ENCODE data around the gene MYO1E.

Gene MYO1E

DNA sequence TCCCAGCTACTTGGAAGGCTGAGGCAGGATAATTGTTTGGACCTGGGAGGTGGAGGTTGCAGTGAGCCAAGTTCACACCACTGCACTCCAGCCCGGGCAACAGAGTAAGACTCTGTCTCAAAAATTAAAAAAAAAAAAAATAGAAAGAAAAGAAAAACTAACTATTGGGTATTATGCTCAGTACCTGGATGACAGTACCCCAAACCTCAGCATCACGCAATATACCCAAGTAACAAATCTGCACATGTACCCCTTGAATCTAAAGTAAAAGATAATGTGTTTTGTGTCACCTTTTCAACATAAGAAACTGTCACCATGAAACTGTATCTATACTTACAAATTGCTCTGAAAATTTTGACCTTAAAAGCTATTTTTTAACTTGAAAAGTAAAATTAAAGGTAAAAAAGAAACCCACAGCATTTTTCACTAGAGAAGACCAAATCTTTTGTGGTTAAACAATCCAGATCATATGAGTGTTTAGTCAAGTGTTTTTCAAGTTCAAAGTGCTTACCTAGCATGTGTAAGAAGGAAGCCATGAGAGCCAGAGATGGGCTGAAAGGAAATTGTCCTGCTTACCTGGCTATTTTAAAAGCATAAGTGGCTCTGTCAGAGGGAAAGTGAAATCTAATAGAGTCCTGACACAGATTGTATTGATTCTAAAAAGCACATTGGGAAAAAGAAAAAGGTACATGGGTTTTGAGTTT lies 50.5 kb downstream of the MYO1E start:
- in situ Hi-C loops (cut with MboI; ENCODE audit: low sequenced_read_pairs): no loop called here

- in situ Hi-C loops (cut with MboI; ENCODE audit: low sequenced_read_pairs): no loop called here
Measured at GRCh38 chr15:59321000-59321689, 51.5 kb downstream of the MYO1E start.

DNA sequence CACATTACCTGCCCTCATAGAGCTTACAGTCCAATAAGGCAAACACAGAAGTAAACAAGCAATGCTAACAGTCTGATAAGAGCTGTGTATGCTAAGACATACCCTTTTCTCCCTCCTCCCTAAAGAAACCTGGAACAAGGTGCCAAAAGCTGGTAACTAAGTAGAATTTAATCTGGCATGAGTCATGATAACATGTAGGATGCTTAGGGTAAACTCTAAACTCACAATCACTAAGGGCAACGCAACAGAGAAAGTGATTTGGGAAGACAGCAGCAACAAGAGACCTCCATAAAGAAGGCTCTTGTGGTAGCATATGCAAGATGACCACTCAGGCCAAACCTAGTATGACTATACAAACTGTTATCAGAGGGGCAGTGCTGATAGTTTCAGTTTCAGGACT lies 55.5 kb downstream of the MYO1E start:
- in situ Hi-C loops (cut with MboI; ENCODE audit: low sequenced_read_pairs): no loop called here

DNA sequence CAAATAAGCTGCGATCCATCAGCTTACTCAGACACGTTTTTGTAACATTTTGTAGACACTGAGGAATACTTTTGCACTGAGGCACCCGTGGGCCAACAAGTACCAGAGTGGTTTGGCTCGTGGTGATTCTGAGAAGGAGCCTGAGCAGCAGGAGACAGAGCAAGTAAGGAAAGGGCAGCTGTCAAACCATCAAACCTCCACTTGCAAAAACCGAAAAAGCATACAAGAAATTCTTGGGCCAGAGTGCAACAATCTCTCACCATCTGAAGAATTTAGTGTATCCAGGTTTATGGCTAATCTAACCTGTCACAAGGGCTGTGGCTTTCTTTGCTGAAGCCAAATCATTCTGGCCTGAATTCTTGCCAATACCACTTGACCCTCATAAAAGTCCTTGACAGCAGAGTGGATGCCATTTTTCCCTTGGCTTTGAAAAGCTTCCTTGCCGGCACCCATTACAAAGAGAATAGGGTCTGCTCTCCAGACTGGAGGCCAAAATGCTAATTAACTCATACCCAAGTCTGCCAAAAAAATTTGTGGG lies 56.7 kb downstream of the MYO1E start:
- in situ Hi-C loops (cut with MboI; ENCODE audit: low sequenced_read_pairs): no loop called here

DNA sequence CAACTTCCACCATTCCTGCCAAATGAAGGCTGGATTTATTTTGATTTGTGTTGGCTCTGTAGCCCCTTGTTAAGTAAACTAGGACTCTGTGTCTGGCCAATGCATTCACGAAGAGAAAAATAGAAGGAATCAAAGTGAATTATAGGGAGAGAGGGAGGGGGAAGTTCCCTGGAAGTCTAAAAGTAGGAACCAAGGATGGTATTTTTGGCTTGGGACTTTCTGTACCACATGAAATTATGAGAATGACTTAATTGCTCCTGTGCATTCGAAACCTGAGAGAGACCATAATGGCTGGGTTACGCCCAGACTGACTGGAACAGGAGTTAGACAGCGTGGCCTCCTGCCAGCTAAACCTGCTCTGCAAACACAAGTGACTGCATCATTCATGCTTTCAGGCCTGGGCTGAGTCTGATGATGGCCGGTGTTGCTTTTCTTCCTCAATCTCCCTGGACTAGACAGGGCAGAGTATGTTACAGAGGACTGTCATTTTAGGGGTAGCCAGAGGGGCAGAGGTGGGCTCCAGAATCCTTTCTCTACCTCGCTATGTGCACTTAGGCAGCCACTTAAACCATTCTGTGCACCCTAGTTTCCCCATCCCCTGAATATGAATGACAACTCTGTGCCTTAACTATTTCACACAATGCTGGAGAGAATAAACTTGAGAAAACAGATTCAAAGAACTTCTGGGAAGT lies 58.9 kb downstream of the MYO1E start:
- in situ Hi-C loops (cut with MboI; ENCODE audit: low sequenced_read_pairs): no loop called here

DNA sequence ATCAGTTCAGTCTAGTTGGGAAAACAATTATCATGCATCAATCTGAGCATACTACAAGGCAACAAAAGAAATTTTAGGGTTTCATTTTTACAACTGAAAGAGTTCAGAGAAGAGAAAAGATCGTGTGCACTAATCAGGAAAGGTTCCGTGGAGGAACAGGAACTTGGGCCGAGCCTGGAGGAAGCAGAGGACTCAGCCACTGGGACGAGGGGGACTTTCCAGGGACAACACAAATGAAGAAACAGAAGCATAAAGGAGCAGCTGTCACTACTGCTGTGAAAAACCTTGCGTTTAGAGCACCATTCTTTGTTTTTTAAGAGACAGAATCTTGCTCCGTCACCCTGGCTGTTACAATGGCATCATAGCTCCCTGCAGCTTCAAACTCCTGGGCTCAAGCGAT lies 60.5 kb downstream of the MYO1E start:
- in situ Hi-C loops (cut with MboI; ENCODE audit: low sequenced_read_pairs): no loop called here

GRCh38 chr15:59311195-59311594 lies 61.5 kb downstream of the MYO1E start:
- in situ Hi-C loops (cut with MboI; ENCODE audit: low sequenced_read_pairs): no loop called here

DNA sequence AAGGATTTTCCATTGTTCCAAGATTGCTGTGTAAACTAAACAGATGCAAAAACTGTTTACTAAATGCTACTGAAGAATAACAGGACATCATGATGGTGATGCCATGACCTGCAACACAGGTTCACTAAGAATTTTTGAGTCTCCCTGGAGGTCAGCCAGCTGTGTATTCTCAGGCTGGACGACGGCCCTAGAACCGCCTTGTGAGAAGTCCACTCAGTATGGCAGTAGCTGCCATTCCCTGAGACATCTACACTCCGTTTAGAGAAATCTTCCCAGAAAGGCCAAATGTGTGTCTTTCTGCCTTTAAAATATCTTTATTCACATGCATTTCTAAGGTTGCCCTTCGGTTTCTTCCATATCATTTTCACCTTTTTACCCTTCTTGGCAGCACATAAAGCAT lies 63.3 kb downstream of the MYO1E start:
- in situ Hi-C loops (cut with MboI; ENCODE audit: low sequenced_read_pairs): no loop called here

DNA sequence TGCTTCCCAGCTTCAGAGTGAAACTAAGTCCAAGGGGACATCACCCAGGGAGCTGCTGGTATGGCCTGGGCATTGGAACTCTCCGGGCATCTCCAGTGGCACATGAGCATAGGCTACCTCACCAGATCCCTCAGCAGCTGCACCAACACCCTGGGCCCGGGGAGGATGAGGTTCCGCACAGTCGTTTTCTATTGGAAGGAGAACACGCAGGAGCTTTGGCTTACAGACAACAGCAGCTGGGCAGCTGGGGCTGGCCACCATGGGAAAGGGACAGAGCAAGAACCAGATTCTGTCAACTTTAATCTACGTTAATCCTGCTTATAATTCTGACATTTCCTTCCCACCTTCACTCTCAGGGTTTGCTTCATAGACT lies 65.5 kb downstream of the MYO1E start:
- in situ Hi-C loops (cut with MboI; ENCODE audit: low sequenced_read_pairs): no loop called here

- in situ Hi-C loops (cut with MboI; ENCODE audit: low sequenced_read_pairs): no loop called here
Measured at GRCh38 chr15:59306520-59307164, 66.0 kb downstream of the MYO1E start.

DNA sequence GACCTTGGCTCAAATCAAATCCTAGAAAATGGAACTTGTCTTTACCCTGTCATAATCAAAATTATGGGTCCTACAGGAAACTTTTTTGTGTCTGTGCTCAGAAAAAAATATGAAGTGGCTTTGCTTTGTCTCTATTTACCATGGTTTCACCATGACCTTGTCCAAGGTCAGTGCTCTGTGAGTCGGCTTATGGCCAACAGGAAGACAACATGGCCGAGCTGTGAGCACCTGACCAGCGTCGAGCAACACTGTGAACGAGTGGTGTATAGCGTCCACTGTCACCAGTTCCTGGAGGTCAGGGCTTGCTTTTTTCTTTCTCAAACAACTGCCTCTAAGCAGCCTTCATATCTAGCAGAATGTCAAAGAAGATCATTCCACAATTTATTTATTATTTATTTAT lies 67.9 kb downstream of the MYO1E start:
- in situ Hi-C loops (cut with MboI; ENCODE audit: low sequenced_read_pairs): no loop called here

DNA sequence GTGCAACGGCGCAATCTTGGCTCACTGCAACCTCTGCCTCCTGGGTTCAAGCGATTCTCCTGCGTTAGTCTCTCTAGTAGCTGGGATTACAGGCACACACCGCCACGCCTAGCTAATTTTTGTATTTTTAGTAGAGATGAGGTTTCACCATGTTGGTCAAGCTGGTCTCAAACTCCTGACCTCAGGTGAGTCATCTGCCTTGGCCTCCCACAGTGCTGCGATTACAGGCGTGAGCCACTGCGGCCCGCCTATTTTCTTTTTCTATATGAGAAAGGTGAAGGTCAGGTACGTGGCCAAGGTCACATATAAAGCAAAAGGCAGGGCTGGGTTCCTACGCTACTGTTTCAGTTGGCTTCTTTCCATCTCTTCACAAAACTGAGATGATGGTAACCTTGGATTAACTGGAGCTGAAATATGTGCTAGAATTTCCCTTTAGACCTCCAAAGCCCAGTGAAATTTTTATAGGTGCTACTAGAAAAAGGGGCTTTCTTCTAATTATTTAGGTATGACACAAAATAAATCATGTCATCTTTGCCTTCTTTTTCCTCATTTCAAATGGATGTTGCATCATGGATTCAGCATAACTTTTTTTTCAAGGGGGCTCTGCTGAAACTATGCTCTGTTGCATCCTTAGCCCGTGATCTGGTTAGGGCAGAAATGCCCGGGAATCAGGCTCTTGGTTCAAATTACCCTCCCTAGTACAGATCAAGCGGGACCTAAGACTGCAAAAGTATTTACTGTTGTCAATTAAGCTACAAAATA lies 68.5 kb downstream of the MYO1E start:
- in situ Hi-C loops (cut with MboI; ENCODE audit: low sequenced_read_pairs): no loop called here

DNA sequence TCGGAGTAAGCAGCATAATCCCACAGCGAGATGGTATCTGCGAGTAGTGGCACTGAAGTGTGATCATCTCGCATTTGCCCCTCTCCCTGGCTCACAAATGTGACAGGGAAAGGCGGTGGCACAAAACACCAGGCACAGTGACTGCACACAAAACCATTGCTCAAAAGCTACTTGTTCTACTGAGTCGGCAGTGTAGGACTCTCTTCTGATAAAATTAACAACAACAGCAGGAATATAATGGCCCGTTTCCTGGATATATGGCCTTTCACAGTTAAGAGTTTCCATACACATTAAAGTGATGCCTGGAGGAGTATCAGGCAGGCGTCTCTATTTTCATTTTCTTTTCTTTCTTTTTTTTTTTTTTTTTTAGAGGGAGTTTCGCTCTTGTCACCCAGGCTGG lies 69.0 kb downstream of the MYO1E start:
- in situ Hi-C loops (cut with MboI; ENCODE audit: low sequenced_read_pairs): no loop called here

GRCh38 chr15:59303136-59303535 lies 69.5 kb downstream of the MYO1E start:
- in situ Hi-C loops (cut with MboI; ENCODE audit: low sequenced_read_pairs): no loop called here

GRCh38 chr15:59301527-59301926 lies 71.1 kb downstream of the MYO1E start:
- in situ Hi-C loops (cut with MboI; ENCODE audit: low sequenced_read_pairs): no loop called here

DNA sequence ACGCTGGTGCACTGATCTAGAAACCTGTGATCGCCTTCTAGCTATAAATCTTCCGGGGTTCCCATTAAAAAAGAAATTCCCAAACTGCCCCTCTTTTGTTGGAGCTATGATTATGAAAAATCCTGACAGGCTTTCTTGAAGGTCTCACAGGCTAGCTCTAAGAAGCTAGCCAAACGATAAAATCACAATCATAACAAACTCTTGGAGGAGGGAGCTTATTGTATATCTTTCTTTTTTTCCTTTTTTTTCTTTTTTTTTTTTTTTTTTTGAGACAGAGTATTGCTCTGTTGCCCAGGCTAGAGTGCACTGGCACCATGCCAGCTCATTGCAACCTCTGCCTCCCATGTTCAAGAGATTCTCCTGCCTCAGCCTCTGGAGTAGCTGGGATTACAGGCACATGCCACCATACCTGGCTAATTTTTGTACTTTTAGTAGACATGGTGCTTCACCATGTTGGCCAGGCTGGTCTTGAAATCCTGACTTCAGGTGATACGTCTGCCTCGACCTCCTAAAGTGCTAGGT lies 72.0 kb downstream of the MYO1E start:
- in situ Hi-C loops (cut with MboI; ENCODE audit: low sequenced_read_pairs): no loop called here

GRCh38 chr15:59299929-59300617 lies 72.6 kb downstream of the MYO1E start:
- in situ Hi-C loops (cut with MboI; ENCODE audit: low sequenced_read_pairs): no loop called here

GRCh38 chr15:59298854-59299250 lies 73.8 kb downstream of the MYO1E start:
- in situ Hi-C loops (cut with MboI; ENCODE audit: low sequenced_read_pairs): no loop called here

DNA sequence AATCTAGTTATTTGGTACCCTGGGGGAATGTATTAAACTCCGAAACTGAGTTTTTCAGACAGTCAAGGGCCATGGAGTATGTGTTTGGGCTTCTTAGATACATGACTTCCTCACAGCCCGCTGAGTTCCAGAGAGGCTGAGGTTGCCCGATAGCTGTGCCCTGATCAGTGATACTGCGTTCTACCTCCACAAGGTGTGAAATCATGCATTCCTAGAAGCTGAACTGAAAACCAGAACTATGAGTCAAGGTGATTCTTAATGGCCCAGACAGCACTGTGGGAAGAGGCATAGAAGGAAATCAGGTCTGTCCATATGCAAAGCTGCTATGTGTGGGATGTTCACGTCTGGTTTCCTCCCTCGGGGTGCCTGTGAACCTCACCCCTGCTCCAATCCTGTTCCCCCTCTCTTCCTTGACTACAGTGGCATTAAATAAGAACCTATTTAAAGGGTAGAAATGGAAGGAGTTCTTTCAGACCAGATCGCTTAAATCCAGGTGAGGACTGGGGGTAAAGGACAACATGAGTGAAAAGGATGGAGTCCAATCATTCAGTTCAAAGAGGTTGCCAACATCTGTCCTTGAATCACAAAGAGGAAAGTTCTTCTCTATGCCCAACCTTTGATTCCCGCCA lies 74.3 kb downstream of the MYO1E start:
- in situ Hi-C loops (cut with MboI; ENCODE audit: low sequenced_read_pairs): no loop called here

Measured in HL-60/S4 treated with phorbol 12-myristate 13-acetate at 8.2 ng/mL for 4 days and 3 days (cell line).